ENCODE measurements around the gene CDH4. TPM values are rescaled to one million over a fixed set of nuclear protein-coding genes. Genes with fewer than 3 reads are reported as not detected.

The CDH4 gene
- total and polyA plus RNA-seq, 2 of the 8 experiments (the other 6 are each of a cell fraction or from before 2014, with no cell fraction given): 4.3 to 7.9 TPM

DNA sequence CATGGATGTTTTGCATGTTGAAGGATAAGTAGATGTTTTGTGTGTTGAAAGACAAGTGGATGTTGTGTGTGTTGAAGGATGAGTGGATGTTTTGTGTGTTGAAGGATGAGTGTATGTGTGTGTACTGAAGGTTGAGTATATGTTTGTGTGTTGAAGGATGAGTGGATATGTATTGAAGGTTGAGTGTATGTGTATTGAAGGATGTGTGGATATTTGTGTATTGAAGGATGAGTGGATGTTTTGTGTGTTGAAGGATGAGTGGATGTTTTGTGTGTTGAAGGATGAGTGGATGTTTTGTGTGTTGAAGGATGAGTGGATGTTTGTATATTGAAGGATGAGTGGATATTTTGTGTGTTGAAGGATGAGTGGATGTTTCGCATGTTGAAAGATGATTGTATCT, 325.0 kb downstream of the CDH4 start (continued):
- TF ChIP-seq PHF8 (conservative IDR thresholded peaks at IDR 0.05; ENCODE audit: low read depth, low read length): no peak
- no peak for TF ChIP-seq POLR2AphosphoS5 (IDR thresholded peaks at IDR 0.05; ENCODE audit: low read depth, low read length)
- no peak for TF ChIP-seq POU5F1 (IDR thresholded peaks at IDR 0.05; ENCODE audit: low read depth, low read length)
- no peak for TF ChIP-seq EP300 (IDR thresholded peaks at IDR 0.05; ENCODE audit: borderline replicate concordance in 1 of 2, low read depth in 2 of 2, low read length in 2 of 2)
- no peak for TF ChIP-seq TAF7 (optimal IDR thresholded peaks at IDR 0.05; ENCODE audit: borderline replicate concordance, low read depth, low read length)
- no peak for TF ChIP-seq SRF (IDR thresholded peaks at IDR 0.05; ENCODE audit: low read depth, low read length)
- no peak for TF ChIP-seq BACH1 (IDR thresholded peaks at IDR 0.05; ENCODE audit: low read length)

Data from H1 (cell line).